ENCODE results near the gene TRPM2.

TRPM2 gene

GRCh38 chr21:44425895-44426662 lies 72.7 kb downstream of the TRPM2 start:
- H3K4me3 ChIP-seq (ENCODE audit: low read depth, low read length) = no peak overlapping the region
- DNase-seq (ENCODE audit: low read depth) = no peak
- no peak for TF ChIP-seq CTCF (conservative IDR thresholded peaks at IDR 0.05; ENCODE audit: low read depth, low read length)

- TF ChIP-seq CTCF (conservative IDR thresholded peaks at IDR 0.05; ENCODE audit: low read depth, low read length) = no peak
- H3K4me3 ChIP-seq (ENCODE audit: low read depth, low read length) = no peak overlapping the region
- DNase-seq (ENCODE audit: low read depth) = no peak
Measured at GRCh38 chr21:44426663-44427191, 73.3 kb downstream of the TRPM2 start.

GRCh38 chr21:44427241-44428120 lies 74.1 kb downstream of the TRPM2 start:
- H3K4me3 ChIP-seq (ENCODE audit: low read depth, low read length) = no peak overlapping the region
- no peak for DNase-seq (ENCODE audit: low read depth)
- TF ChIP-seq CTCF (conservative IDR thresholded peaks at IDR 0.05; ENCODE audit: low read depth, low read length) = no peak

GRCh38 chr21:44428281-44428960 lies 75.0 kb downstream of the TRPM2 start:
- no peak for DNase-seq (ENCODE audit: low read depth)
- H3K4me3 ChIP-seq (ENCODE audit: low read depth, low read length) = no peak overlapping the region
- TF ChIP-seq CTCF (conservative IDR thresholded peaks at IDR 0.05; ENCODE audit: low read depth, low read length) = no peak

- no peak for TF ChIP-seq CTCF (conservative IDR thresholded peaks at IDR 0.05; ENCODE audit: low read depth, low read length)
- no peak for DNase-seq (ENCODE audit: low read depth)
- no peak overlapping the region for H3K4me3 ChIP-seq (ENCODE audit: low read depth, low read length)
Measured at GRCh38 chr21:44429894-44430293, 76.5 kb downstream of the TRPM2 start.

- no peak overlapping the region for H3K4me3 ChIP-seq (ENCODE audit: low read depth, low read length)
- no peak for TF ChIP-seq CTCF (conservative IDR thresholded peaks at IDR 0.05; ENCODE audit: low read depth, low read length)
- DNase-seq (ENCODE audit: low read depth) = no peak
Measured at GRCh38 chr21:44431300-44431699, 77.9 kb downstream of the TRPM2 start.
